ENCODE results near the gene POPDC2.

The POPDC2 gene

GRCh38 chr3:119639494-119640350 lies 20.7 kb downstream of the POPDC2 start:
- DNase-seq: no peak

- no peak for DNase-seq
These were observed 22.5 kb downstream of the POPDC2 start for GRCh38 chr3:119637679-119638477.

- no peak for DNase-seq
These were observed 23.3 kb downstream of the POPDC2 start for GRCh38 chr3:119636891-119637611.

GRCh38 chr3:119636249-119636648 lies 24.1 kb downstream of the POPDC2 start:
- DNase-seq: no peak

GRCh38 chr3:119635719-119636118 lies 24.7 kb downstream of the POPDC2 start:
- no peak for DNase-seq

GRCh38 chr3:119632829-119633228 lies 27.6 kb downstream of the POPDC2 start:
- DNase-seq: no peak

- no peak for DNase-seq
These were observed 28.2 kb downstream of the POPDC2 start for GRCh38 chr3:119632216-119632615.

- no peak for DNase-seq
These were observed 28.9 kb downstream of the POPDC2 start for GRCh38 chr3:119631516-119631915.

GRCh38 chr3:119630880-119631329 lies 29.5 kb downstream of the POPDC2 start:
- no peak for DNase-seq

- DNase-seq: no peak
These were observed 30.1 kb downstream of the POPDC2 start for GRCh38 chr3:119630128-119630879.

GRCh38 chr3:119628816-119629445 lies 31.5 kb downstream of the POPDC2 start:
- no peak for DNase-seq

GRCh38 chr3:119628390-119628789 lies 32.0 kb downstream of the POPDC2 start:
- DNase-seq: no peak

- no peak for DNase-seq
These were observed 32.9 kb downstream of the POPDC2 start for GRCh38 chr3:119627461-119627860.

GRCh38 chr3:119626196-119626595 lies 34.2 kb downstream of the POPDC2 start:
- no peak for DNase-seq

- no peak for DNase-seq
These were observed 34.8 kb downstream of the POPDC2 start for GRCh38 chr3:119625451-119626153.

GRCh38 chr3:119624002-119624720 lies 36.2 kb downstream of the POPDC2 start:
- no peak for DNase-seq

- no peak for DNase-seq
These were observed 39.5 kb downstream of the POPDC2 start for GRCh38 chr3:119620899-119621298.

- no peak for DNase-seq
These were observed 41.3 kb downstream of the POPDC2 start for GRCh38 chr3:119619094-119619493.

GRCh38 chr3:119616056-119616455 lies 44.3 kb downstream of the POPDC2 start:
- DNase-seq: no peak

GRCh38 chr3:119613872-119614271 lies 46.5 kb downstream of the POPDC2 start:
- DNase-seq: no peak

- DNase-seq: no peak
These were observed 47.2 kb downstream of the POPDC2 start for GRCh38 chr3:119613201-119613600.

Data from NK-92 treated with Interleukin-12 subunit alpha and Interleukin-12 subunit beta, amount 100 ng/mL, for 24 hours (cell line).